MM.1S (cell line): ENCODE data around the gene EXOC1L.

Experiments used
- DNase-seq: peaks from one replicate; pipeline ENCODE4 v3.0.0-alpha.2; 2015
- H2AFZ ChIP-seq: fragments of 300-600 bp; sonication (generic); 2 replicates; pipeline ENCODE4 v1.6.0; 2016; ENCODE audit warnings: antibody characterized with exemption, low read length
- H3F3A ChIP-seq: fragments of 300-600 bp; sonication (generic); 2 replicates; pipeline ENCODE4 v1.6.1; 2016; ENCODE audit warnings: mild to moderate bottlenecking, antibody characterized with exemption, low read length, moderate library complexity, mixed read lengths; ENCODE audit not compliant: insufficient read depth
- H3K27ac ChIP-seq: fragments of 300-600 bp; sonication (generic); 2 replicates; pipeline ENCODE4 v1.5.1; 2016; ENCODE audit warnings: mild to moderate bottlenecking, low read length
- H3K27me3 ChIP-seq: fragments of 300-600 bp; sonication (generic); replicated peaks from 2 replicates; pipeline ENCODE4 v1.6.0; 2016; ENCODE audit warnings: low read length; ENCODE audit not compliant: insufficient read depth
- H3K36me3 ChIP-seq: fragments of 300-600 bp; sonication (generic); replicated peaks from 2 replicates; pipeline ENCODE4 v1.6.1; 2016; ENCODE audit warnings: mild to moderate bottlenecking, low read length, mixed read lengths; ENCODE audit not compliant: insufficient read depth
- H3K4me1 ChIP-seq: fragments of 300-600 bp; sonication (generic); 2 replicates; pipeline ENCODE4 v1.6.1; 2016; ENCODE audit warnings: low read length, mixed read lengths
- H3K4me2 ChIP-seq: fragments of 300-600 bp; sonication (generic); 2 replicates; pipeline ENCODE4 v1.6.0; 2016; ENCODE audit warnings: low read depth, low read length
- H3K4me3 ChIP-seq: fragments of 300-600 bp; sonication (generic); 2 replicates; pipeline ENCODE4 v1.5.1; 2016; ENCODE audit warnings: low read length, mixed read lengths
- H3K79me2 ChIP-seq: fragments of 300-600 bp; sonication (generic); 2 replicates; pipeline ENCODE4 v1.6.1; 2016; ENCODE audit warnings: mixed run types, low read length, mixed read lengths
- H3K9ac ChIP-seq: fragments of 300-600 bp; sonication (generic); 2 replicates; pipeline ENCODE4 v1.6.1; 2016; ENCODE audit warnings: low read length, mixed read lengths
- H3K9me2 ChIP-seq: fragments of 300-600 bp; sonication (generic); replicated peaks from 2 replicates; pipeline ENCODE4 v1.6.1; 2016; ENCODE audit warnings: mild to moderate bottlenecking, low read length, mixed read lengths; ENCODE audit not compliant: insufficient read depth
- H3K9me3 ChIP-seq: fragments of 300-600 bp; sonication (generic); replicated peaks from 2 replicates; pipeline ENCODE4 v1.6.1; 2016; ENCODE audit warnings: mild to moderate bottlenecking, low read length, mixed read lengths; ENCODE audit not compliant: insufficient read depth
- H4K20me1 ChIP-seq: fragments of 300-600 bp; sonication (generic); 2 replicates; pipeline ENCODE4 v1.6.1; 2016; ENCODE audit warnings: mild to moderate bottlenecking, low read length, moderate library complexity, mixed read lengths; ENCODE audit not compliant: insufficient read depth
- EZH2 ChIP-seq: fragments of 300-600 bp; sonication (generic); optimal IDR thresholded peaks from 2 replicates; pipeline ENCODE3; 2017; ENCODE audit warnings: low read depth, mild to moderate bottlenecking, antibody characterized with exemption, low read length, mixed read lengths
- EZH2phosphoT487 ChIP-seq: fragments of 300-600 bp; sonication (generic); IDR thresholded peaks from 2 replicates; pipeline ENCODE4 v1.6.1; 2018; ENCODE audit warnings: antibody characterized with exemption, low read length
- TF ChIP-seq, protein P1 (sequence below): fragments of 300-600 bp; sonication (generic); IDR thresholded peaks from 2 replicates; pipeline ENCODE4 v1.5.1; 2016; ENCODE audit warnings: antibody characterized with exemption, low read length, mixed read lengths

The EXOC1L gene

DNA sequence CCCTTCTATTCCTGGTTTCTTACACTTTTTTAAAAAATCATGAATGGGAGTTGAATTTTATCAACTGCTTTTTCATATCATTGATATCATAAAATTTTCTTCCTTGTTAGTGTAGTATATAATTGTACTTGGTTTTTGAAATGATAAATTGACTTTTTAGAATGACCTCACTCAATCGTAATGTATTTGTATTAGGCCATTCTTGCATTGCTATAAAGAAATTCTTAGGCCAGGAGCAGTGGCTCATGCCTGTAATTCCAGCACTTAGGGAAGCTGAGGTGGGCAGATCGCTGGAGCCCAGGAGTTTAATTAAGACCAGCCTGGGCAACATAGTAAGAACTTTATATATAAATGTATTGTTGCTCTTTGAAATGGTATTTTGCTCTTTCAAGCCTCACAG lies 40.1 kb downstream of the EXOC1L start:
- H3K36me3 ChIP-seq: no peaks in the 10 kb centered on the region; the same call in 1 of the 2 replicates
- H3K4me2 ChIP-seq: no peak overlapping the region
- H3K4me1 ChIP-seq: peaks cover 2% of the 10 kb centered on the region
- H2AFZ ChIP-seq: no peak overlapping the region
- H3K9ac ChIP-seq: no peak overlapping the region
- H3K27me3 ChIP-seq: no peaks in the 10 kb centered on the region
- H3K27ac ChIP-seq: no peak overlapping the region
- no peaks in the 10 kb centered on the region for H3F3A ChIP-seq
- no peaks in the 10 kb centered on the region for H3K9me2 ChIP-seq
- no peak overlapping the region for H3K4me3 ChIP-seq
- H3K79me2 ChIP-seq: peaks cover 20% of the 10 kb centered on the region
- H4K20me1 ChIP-seq: no peaks in the 10 kb centered on the region
- no peak for TF ChIP-seq EZH2
- no peak for TF ChIP-seq EZH2phosphoT487
- TF ChIP-seq, protein P1, sequence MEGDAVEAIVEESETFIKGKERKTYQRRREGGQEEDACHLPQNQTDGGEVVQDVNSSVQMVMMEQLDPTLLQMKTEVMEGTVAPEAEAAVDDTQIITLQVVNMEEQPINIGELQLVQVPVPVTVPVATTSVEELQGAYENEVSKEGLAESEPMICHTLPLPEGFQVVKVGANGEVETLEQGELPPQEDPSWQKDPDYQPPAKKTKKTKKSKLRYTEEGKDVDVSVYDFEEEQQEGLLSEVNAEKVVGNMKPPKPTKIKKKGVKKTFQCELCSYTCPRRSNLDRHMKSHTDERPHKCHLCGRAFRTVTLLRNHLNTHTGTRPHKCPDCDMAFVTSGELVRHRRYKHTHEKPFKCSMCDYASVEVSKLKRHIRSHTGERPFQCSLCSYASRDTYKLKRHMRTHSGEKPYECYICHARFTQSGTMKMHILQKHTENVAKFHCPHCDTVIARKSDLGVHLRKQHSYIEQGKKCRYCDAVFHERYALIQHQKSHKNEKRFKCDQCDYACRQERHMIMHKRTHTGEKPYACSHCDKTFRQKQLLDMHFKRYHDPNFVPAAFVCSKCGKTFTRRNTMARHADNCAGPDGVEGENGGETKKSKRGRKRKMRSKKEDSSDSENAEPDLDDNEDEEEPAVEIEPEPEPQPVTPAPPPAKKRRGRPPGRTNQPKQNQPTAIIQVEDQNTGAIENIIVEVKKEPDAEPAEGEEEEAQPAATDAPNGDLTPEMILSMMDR: no peak
- H3K9me3 ChIP-seq: no peaks in the 10 kb centered on the region
- no peak for DNase-seq

DNA sequence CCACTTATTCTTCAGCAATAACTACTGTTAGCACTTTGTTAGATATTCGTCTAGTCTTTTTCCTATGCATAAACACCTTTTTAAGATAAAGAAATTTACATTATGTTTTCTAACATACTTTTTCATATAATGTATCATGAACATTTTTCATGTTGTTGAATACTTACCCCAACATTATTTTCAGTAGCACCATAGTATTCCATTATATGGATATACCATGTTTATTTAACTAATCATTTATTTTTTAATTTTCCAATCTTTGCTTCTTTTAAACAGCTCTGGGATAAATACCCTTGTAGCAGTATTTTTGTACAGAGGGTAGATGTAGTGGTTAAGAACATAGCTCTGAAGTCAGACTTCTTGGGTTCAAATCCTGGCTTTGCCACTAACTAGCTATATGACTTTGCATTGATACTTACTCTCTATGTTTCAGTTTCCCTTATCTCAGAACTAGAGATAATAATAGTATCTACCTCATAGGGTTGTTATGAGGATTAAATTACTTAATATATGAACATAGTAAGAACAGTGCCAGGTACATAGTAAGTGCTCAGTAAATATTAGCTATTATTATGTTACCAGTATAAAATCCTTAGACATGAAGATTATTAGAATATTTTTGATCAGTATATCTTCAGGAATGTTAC lies 45.1 kb downstream of the EXOC1L start:
- TF ChIP-seq EZH2 (no peak), EZH2phosphoT487 (no peak)
- TF ChIP-seq, protein P1: no peak
- Histone ChIP-seq H3K27ac (no peak overlapping the region), H3K9ac (no peak overlapping the region), H3K4me2 (no peak overlapping the region), H3K4me3 (no peak overlapping the region), H3K79me2 (no peaks in the 10 kb centered on the region), H4K20me1 (no peaks in the 10 kb centered on the region), H3K9me2 (no peaks in the 10 kb centered on the region), H3K36me3 (no peaks in the 10 kb centered on the region; the same call in 1 of the 2 replicates), H3K9me3 (no peaks in the 10 kb centered on the region), H3K4me1 (peaks cover 28% of the 10 kb centered on the region), H3F3A (peaks cover 15% of the 10 kb centered on the region; the same call in 1 of the 2 replicates), H3K27me3 (no peaks in the 10 kb centered on the region), H2AFZ (no peak overlapping the region)
- no peak for DNase-seq

DNA sequence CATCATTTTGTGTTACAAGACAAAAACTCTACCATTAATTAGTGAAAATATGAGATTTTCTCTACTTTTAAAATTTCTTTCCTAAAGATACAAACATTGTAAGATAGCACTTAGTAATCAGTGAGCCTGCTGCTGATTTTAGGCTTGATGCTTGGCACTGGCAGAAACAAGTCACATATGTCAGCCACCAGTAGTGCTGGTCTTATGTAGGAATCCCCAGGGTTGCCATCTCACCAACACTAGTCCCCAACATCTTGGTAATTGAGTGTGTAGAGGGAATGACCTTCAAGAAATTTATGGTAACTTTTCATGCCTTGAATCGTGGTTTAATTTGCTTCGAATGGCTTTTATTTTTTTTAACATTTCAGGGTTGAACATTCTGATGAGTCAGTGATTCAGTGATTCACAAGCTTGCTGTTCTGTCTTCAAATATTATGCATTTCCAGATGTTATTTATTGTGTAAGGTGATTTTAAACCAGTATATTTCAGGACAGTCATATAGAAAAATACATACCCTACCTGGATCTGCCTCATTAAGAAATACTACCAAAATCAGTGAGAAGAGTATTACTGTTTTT lies 45.7 kb downstream of the EXOC1L start:
- Histone ChIP-seq H3K4me3 (no peak overlapping the region), H3F3A (peaks cover 15% of the 10 kb centered on the region; the same call in 1 of the 2 replicates), H4K20me1 (no peaks in the 10 kb centered on the region), H3K36me3 (no peaks in the 10 kb centered on the region; the same call in 1 of the 2 replicates), H3K9ac (no peak overlapping the region), H3K27ac (peak overlapping the region; percentile 49; the same call in 1 of the 2 replicates), H3K4me1 (peaks cover 28% of the 10 kb centered on the region), H3K9me2 (no peaks in the 10 kb centered on the region), H2AFZ (no peak overlapping the region), H3K9me3 (no peaks in the 10 kb centered on the region), H3K79me2 (no peaks in the 10 kb centered on the region), H3K27me3 (no peaks in the 10 kb centered on the region), H3K4me2 (no peak overlapping the region)
- no peak for DNase-seq
- TF ChIP-seq, protein P1: no peak
- TF ChIP-seq EZH2 (no peak), EZH2phosphoT487 (no peak)
